Gastroesophageal sphincter (tissue), 4 donors: ENCODE data around the gene CDC42BPG. TPM values are rescaled to one million over a fixed set of nuclear protein-coding genes. Genes with fewer than 3 reads are reported as not detected.

Experiments used
- ATAC-seq: fragments of 150-250 bp; one replicate; pipeline ENCODE4 v1.9.1; 2016; ENCODE audit warnings: mild to moderate bottlenecking, moderate library complexity
- H3K27ac ChIP-seq, 4 donors: fragments of 200-600 bp; sonication (generic) in 3 of 4; 1 replicate in 3 of 4; 2 replicates in 1 of 4; pipeline ENCODE4 v1.5.1; 2016 to 2019
- H3K27me3 ChIP-seq: fragments of 200-600 bp; sonication (generic); one replicate; pipeline ENCODE4 v1.5.1; 2019
- H3K36me3 ChIP-seq, 2 donors: fragments of 200-600 bp; sonication (generic); one replicate each; pipeline ENCODE4 v1.5.1; 2019; ENCODE audit warnings: control low read depth in 1 of 2
- H3K4me1 ChIP-seq, 3 donors: fragments of 200-600 bp; sonication (generic); 1 replicate in 2 of 3; 2 replicates in 1 of 3; pipeline ENCODE4 v1.5.1; 2016 to 2019; ENCODE audit warnings: control low read depth in 2 of 3
- H3K4me3 ChIP-seq, 2 donors: fragments of 200-600 bp; sonication (generic); one replicate each; pipeline ENCODE4 v1.5.1; 2019; ENCODE audit warnings: mild to moderate bottlenecking in 1 of 2, moderate library complexity in 1 of 2
- H3K9me3 ChIP-seq, 3 donors: fragments of 200-600 bp; sonication (generic); one replicate each; pipeline ENCODE4 v1.5.1; 2017 to 2019; ENCODE audit warnings: control low read depth in 2 of 3
- CTCF ChIP-seq, 4 experiments: fragments of 200-600 bp in 2 of 4; fragments of 450-650 bp in 2 of 4; sonication (generic) in 1 of 4; IDR thresholded peaks; one replicate each; pipeline ENCODE4 v1.5.1; 2017 to 2019; ENCODE audit warnings: antibody characterized with exemption in 4 of 4, mild to moderate bottlenecking in 2 of 4, moderate library complexity in 2 of 4
- EP300 ChIP-seq: sonication (generic); formaldehyde crosslinking; IDR thresholded peaks from one replicate; pipeline ENCODE4 v1.6.1; 2017; ENCODE audit warnings: antibody characterized with exemption, mild to moderate bottlenecking
- POLR2A ChIP-seq, 2 donors: fragments of 450-650 bp; IDR thresholded peaks; one replicate each; pipeline ENCODE4 v1.6.1; 2017; ENCODE audit warnings: antibody characterized with exemption in 2 of 2, mild to moderate bottlenecking in 2 of 2, moderate library complexity in 1 of 2
- POLR2AphosphoS5 ChIP-seq: sonication (generic); formaldehyde crosslinking; IDR thresholded peaks from one replicate; pipeline ENCODE4 v1.6.1; 2017; ENCODE audit warnings: antibody characterized with exemption
- WGBS, 2 donors: methylation state at CpG; one replicate each; pipeline ENCODE4 v1.1.5; 2018; ENCODE audit warnings: low coverage in 1 of 2; 5-methylcytosine and 5-hydroxymethylcytosine counted together
- total RNA-seq, 4 donors: library from RNA; depleted of rRNA; stranded (reverse); fragments of >200 nt; gene quantifications; one replicate each; pipeline ENCODE4 v1.1.0, GENCODE V29; 2016

Gene CDC42BPG
- total RNA-seq, 4 donors from 2014 or later = 0.08 to 0.94 (median 0.22) TPM

GRCh38 chr11:64810891-64811272 lies 33.6 kb downstream of the CDC42BPG start:
- 45 to 46% methylated on average over 16 to 17 of the region's 17 CpGs for WGBS, 2 donors
- peaks cover 0 to 24% of the 10 kb centered on the region in 2 donors for H3K36me3 ChIP-seq
- ATAC-seq = peak; percentile 20

GRCh38 chr11:64810271-64810890 lies 34.1 kb downstream of the CDC42BPG start, which contains the start of gene MEN1:
TSS of gene MEN1 (minus strand) at chr11:64810551. CDS start at chr11:64810109, 442 bp downstream.
- peak; percentile 99 for ATAC-seq
- no peaks in the 10 kb centered on the region for H3K9me3 ChIP-seq
- H3K36me3 ChIP-seq = peaks cover 0 to 29% of the 10 kb centered on the region in 2 donors
- H3K27ac ChIP-seq = peak within 1 kb of the TSS; percentile 6 to 85 (median 80)
- peaks cover 0 to 30% (median 10%) of the 10 kb centered on the region in 3 donors for H3K4me1 ChIP-seq
- 1 to 2% methylated on average over 10 to 11 of the region's 46 CpGs for WGBS, 2 donors
- TF ChIP-seq POLR2A (IDR thresholded peaks at IDR 0.05) (peak; percentile 55), EP300 (no peak), CTCF (IDR thresholded peaks at IDR 0.05) (no peak), POLR2AphosphoS5 (peak; percentile 80)
- no peaks in the 10 kb centered on the region for H3K27me3 ChIP-seq
- peak within 1 kb of the TSS; percentile 67 to 68 for H3K4me3 ChIP-seq

More at GRCh38 chr11:64810891-64811272, 33.6 kb downstream of the CDC42BPG start:
- H3K4me1 ChIP-seq = peaks cover 0 to 30% (median 10%) of the 10 kb centered on the region in 3 donors
- no peak for TF ChIP-seq POLR2A (IDR thresholded peaks at IDR 0.05)
- no peak for TF ChIP-seq POLR2AphosphoS5
- TF ChIP-seq EP300 = no peak
- TF ChIP-seq CTCF (IDR thresholded peaks at IDR 0.05) = no peak
- H3K9me3 ChIP-seq = no peaks in the 10 kb centered on the region
- no peaks in the 10 kb centered on the region for H3K27me3 ChIP-seq
- peak overlapping the region in 3 of 4 donors; percentile 76 to 85 (median 83) for H3K27ac ChIP-seq
- peak overlapping the region; percentile 67 to 68 for H3K4me3 ChIP-seq

GRCh38 chr11:64809781-64810241 lies 34.6 kb downstream of the CDC42BPG start:
- H3K4me1 ChIP-seq = peaks cover 0 to 31% (median 10%) of the 10 kb centered on the region in 3 donors
- no peaks in the 10 kb centered on the region for H3K9me3 ChIP-seq
- H3K4me3 ChIP-seq = peak overlapping the region; percentile 67 to 68
- ATAC-seq = no peak
- H3K36me3 ChIP-seq = peaks cover 0 to 35% of the 10 kb centered on the region in 2 donors
- H3K27ac ChIP-seq = peak overlapping the region; percentile 6 to 85 (median 80)
- no peaks in the 10 kb centered on the region for H3K27me3 ChIP-seq
- no peak for TF ChIP-seq POLR2AphosphoS5
- no peak for TF ChIP-seq CTCF (IDR thresholded peaks at IDR 0.05)
- TF ChIP-seq POLR2A (IDR thresholded peaks at IDR 0.05) = no peak
- TF ChIP-seq EP300 = no peak
- 0 to 2% methylated on average over 2 to 9 of the region's 44 CpGs for WGBS, 2 donors

- no peak overlapping the region for H3K27ac ChIP-seq
- H3K9me3 ChIP-seq = no peaks in the 10 kb centered on the region
- H3K4me1 ChIP-seq = peaks cover 0 to 58% (median 32%) of the 10 kb centered on the region in 3 donors
- H3K4me3 ChIP-seq = no peak overlapping the region
- TF ChIP-seq POLR2AphosphoS5 = no peak
- no peak for TF ChIP-seq POLR2A (IDR thresholded peaks at IDR 0.05)
- no peak for TF ChIP-seq EP300
- TF ChIP-seq CTCF (IDR thresholded peaks at IDR 0.05) = no peak
- no peaks in the 10 kb centered on the region for H3K27me3 ChIP-seq
- no peak for ATAC-seq
- peaks cover 0 to 45% of the 10 kb centered on the region in 2 donors for H3K36me3 ChIP-seq
- WGBS, 2 donors = 100% methylated on average over 1 of the region's 9 CpGs; no CpG with 5 or more reads in 1 of the 2 donors
Observed at GRCh38 chr11:64805481-64805880, 39.0 kb downstream of the CDC42BPG start.
